CD4-positive, CD25-positive, alpha-beta regulatory T cell (primary cell): ENCODE measurements around the gene IL23R. TPM values are rescaled to one million over a fixed set of nuclear protein-coding genes. Genes with fewer than 3 reads are reported as not detected.

Experiments
- ATAC-seq, 2 donors: fragments of 150-1000 bp; cut with Tn5 transposase; one replicate each; pipeline ENCODE4 v1.10.0; 2021; ENCODE audit warnings: low read depth in 2 of 2, moderate number of reproducible peaks in 2 of 2, moderate library complexity in 1 of 2
- DNase-seq, 3 donors: peaks; one replicate each; pipeline versions ENCODE4 v3.0.0 to v3.0.0-alpha.2; 2012 to 2022; ENCODE audit warnings: mixed read lengths in 1 of 3
- H3K27ac ChIP-seq: one replicate; pipeline ENCODE4 v1.7.0; 2013; ENCODE audit warnings: mild to moderate bottlenecking, low read length; ENCODE audit not compliant: insufficient read depth, poor library complexity, severe bottlenecking
- H3K27me3 ChIP-seq: one replicate; pipeline ENCODE4 v1.7.0; 2013; ENCODE audit warnings: low read length; ENCODE audit not compliant: control insufficient read depth, insufficient read depth
- H3K36me3 ChIP-seq: one replicate; pipeline ENCODE4 v1.7.0; 2013; ENCODE audit warnings: mild to moderate bottlenecking, low read length, moderate library complexity; ENCODE audit not compliant: control insufficient read depth, insufficient read depth
- H3K4me1 ChIP-seq: 2 replicates; pipeline ENCODE4 v1.7.0; 2013; ENCODE audit warnings: mild to moderate bottlenecking, low read length; ENCODE audit not compliant: insufficient read depth, control insufficient read depth, poor library complexity, severe bottlenecking
- H3K4me3 ChIP-seq: one replicate; pipeline ENCODE4 v1.7.0; 2013; ENCODE audit warnings: low read depth, mild to moderate bottlenecking, low read length, moderate library complexity
- H3K9me3 ChIP-seq, 2 experiments: 1 replicate in 1 of 2; 2 replicates in 1 of 2; pipeline ENCODE4 v1.7.0; 2013; ENCODE audit warnings: low read length in 2 of 2, mild to moderate bottlenecking in 1 of 2, moderate library complexity in 1 of 2; ENCODE audit not compliant: control insufficient read depth in 2 of 2
- H3K27ac Mint-ChIP-seq, 3 donors: one replicate each; pipeline ENCODE4 v1.8.0; 2020 to 2022; ENCODE audit warnings: mild to moderate bottlenecking in 3 of 3, mixed read lengths in 3 of 3, moderate library complexity in 2 of 3
- H3K27me3 Mint-ChIP-seq: one replicate; pipeline ENCODE4 v1.8.0; 2022; ENCODE audit warnings: mild to moderate bottlenecking, mixed read lengths
- H3K36me3 Mint-ChIP-seq: one replicate; pipeline ENCODE4 v1.8.0; 2020; ENCODE audit warnings: mixed read lengths
- H3K4me1 Mint-ChIP-seq, 4 donors: one replicate each; pipeline ENCODE4 v1.8.0; 2020 to 2022; ENCODE audit warnings: mixed read lengths in 4 of 4, mild to moderate bottlenecking in 1 of 4
- H3K4me3 Mint-ChIP-seq, 4 donors: one replicate each; pipeline ENCODE4 v1.8.0; 2020 to 2022; ENCODE audit warnings: mild to moderate bottlenecking in 4 of 4, mixed read lengths in 4 of 4, moderate library complexity in 3 of 4
- H3K9me3 Mint-ChIP-seq, 7 donors: one replicate each; pipeline ENCODE4 v1.8.0; 2020 to 2022; ENCODE audit warnings: mixed read lengths in 7 of 7, mild to moderate bottlenecking in 3 of 7, moderate library complexity in 2 of 7
- polyA plus RNA-seq, 4 donors: library from polyadenylated mRNA; unstranded; fragments of 300-500 nt; fragmentation: Illumina TruSeq; gene quantifications; one replicate each; pipeline ENCODE4 v1.2.3, GENCODE V29; 2021
- total RNA-seq: library from RNA; stranded (reverse); gene quantifications from one replicate; pipeline ENCODE4 v1.2.3, GENCODE V29; 2022

IL23R gene
- total and polyA plus RNA-seq, 5 donors from 2014 or later = 0.20 to 0.35 (median 0.30) TPM; not detected in 2

DNA sequence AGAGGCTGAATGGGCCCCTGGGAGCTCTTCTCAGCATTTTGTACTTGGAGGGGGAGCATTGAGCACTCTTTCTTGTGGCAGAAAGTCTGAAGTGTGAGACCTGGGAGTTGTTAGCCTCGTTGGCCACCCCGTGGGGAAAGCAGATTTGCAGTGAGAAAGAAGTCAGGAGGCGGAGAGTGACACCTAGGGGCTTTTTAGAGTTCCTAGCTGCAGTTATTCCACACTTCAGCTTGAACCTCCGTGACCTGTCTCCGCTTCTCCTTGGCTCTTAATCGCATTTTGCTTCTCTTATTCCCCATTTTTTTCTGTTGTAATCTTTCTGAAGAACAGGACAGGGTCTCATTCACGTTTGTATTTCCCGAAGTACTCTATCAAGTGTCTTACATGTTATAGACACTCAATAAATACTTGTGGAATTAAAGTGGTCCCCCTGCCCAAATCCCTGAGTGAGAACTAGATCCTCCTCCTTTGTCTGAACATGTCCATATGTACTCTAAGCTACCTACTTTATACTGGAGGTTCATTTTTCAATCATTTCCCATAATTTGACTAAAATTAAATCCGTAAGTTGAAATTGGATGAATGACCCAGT lies 17.0 kb upstream of the IL23R start:
- Mint-ChIP-seq H3K36me3 (no peaks in the 10 kb centered on the region), H3K4me1 (peaks cover 9 to 30% (median 23%) of the 10 kb centered on the region in 4 donors), H3K4me3 (no peak overlapping the region), H3K9me3 (peaks cover 0 to 2% (median 0%) of the 10 kb centered on the region in 7 donors), H3K27ac (peak overlapping the region in 2 of 3 donors; percentile 18 to 57), H3K27me3 (no peaks in the 10 kb centered on the region)
- ATAC-seq (peak; percentile 80 to 83), DNase-seq (peak; percentile 16 to 81 (median 65))
- H3K36me3 ChIP-seq = no peaks in the 10 kb centered on the region
- peaks cover 8% of the 10 kb centered on the region for H3K4me1 ChIP-seq
- H3K27me3 ChIP-seq = no peaks in the 10 kb centered on the region
- H3K27ac ChIP-seq = no peak overlapping the region
- H3K9me3 ChIP-seq = no peaks in the 10 kb centered on the region
- H3K4me3 ChIP-seq = no peak overlapping the region

DNA sequence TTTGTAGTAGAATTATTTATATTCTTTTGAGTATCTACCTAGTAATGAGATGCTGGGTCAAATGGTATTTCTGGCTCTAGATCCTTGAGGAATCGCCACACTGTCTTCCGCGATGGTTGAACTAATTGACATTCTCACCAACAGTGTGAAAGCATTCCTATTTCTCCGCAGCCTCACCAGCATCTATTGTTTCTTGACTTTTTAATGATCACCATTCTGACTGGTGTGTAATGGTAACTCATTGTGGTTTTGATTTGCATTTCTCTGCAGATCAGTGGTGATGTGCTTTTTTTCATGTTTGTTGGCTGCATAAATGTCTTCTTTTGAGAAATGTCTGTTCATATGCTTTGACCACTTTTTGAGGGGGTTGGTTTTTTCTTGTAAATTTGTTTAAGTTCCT lies 15.3 kb upstream of the IL23R start:
- Mint-ChIP-seq H3K9me3 (peaks cover 0 to 2% (median 0%) of the 10 kb centered on the region in 7 donors), H3K4me3 (no peak overlapping the region), H3K36me3 (no peaks in the 10 kb centered on the region), H3K4me1 (peaks cover 7 to 22% (median 13%) of the 10 kb centered on the region in 4 donors), H3K27ac (no peak overlapping the region), H3K27me3 (no peaks in the 10 kb centered on the region)
- Histone ChIP-seq H3K27ac (no peak overlapping the region), H3K36me3 (no peaks in the 10 kb centered on the region), H3K4me1 (peaks cover 8% of the 10 kb centered on the region), H3K4me3 (no peak overlapping the region), H3K27me3 (no peaks in the 10 kb centered on the region), H3K9me3 (no peaks in the 10 kb centered on the region)
- no peak for ATAC-seq
- DNase-seq = no peak

DNA sequence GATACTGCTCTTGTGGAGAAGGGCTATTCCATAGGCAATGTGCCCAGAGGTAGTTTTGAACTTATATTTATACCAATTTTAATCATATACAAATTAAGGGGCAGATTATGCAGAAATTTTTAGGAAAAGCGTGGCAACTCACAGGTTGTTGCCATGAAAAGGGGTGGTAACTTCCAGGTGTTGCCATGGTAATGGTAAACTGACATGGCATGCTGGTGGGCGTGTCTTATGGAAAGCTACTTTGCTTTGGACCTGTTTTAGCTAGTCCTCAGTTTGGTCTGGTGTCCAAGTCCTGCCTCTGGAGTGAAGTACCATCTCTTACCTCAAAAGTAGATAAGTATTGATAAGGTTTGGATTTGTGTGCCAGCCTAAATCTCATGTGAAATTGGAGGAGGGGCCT lies 7.9 kb upstream of the IL23R start:
- H3K4me3 ChIP-seq = no peak overlapping the region
- no peaks in the 10 kb centered on the region for H3K27me3 Mint-ChIP-seq
- peaks cover 7 to 11% (median 7%) of the 10 kb centered on the region in 4 donors for H3K4me1 Mint-ChIP-seq
- no peaks in the 10 kb centered on the region for H3K9me3 ChIP-seq
- no peaks in the 10 kb centered on the region for H3K36me3 Mint-ChIP-seq
- no peaks in the 10 kb centered on the region for H3K27me3 ChIP-seq
- H3K36me3 ChIP-seq = no peaks in the 10 kb centered on the region
- no peak overlapping the region for H3K4me3 Mint-ChIP-seq
- H3K27ac ChIP-seq = no peak overlapping the region
- no peak overlapping the region for H3K27ac Mint-ChIP-seq
- no peak for DNase-seq
- no peaks in the 10 kb centered on the region for H3K9me3 Mint-ChIP-seq
- H3K4me1 ChIP-seq = peaks cover 4% of the 10 kb centered on the region
- ATAC-seq = no peak

DNA sequence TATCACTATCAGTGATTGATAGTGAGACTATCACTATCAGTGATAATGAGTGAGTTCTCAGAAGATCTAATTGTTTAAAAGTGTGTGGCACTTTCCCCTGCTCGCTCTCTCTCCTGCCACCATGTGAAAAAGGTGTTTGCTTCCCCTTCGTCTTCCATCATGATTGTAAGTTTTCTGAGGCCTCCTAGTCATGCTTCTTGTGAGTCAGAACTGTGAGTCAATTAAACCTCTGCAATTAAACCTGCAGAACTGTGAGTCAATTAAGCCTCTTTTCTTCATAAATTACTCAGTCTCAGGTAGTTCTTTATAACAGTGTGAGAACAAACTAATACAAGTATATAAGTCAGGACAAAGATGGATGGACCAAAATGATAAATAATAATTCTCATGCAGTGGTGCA lies 7.0 kb upstream of the IL23R start:
- Mint-ChIP-seq H3K4me1 (peaks cover 11 to 13% (median 12%) of the 10 kb centered on the region in 4 donors), H3K27me3 (no peaks in the 10 kb centered on the region), H3K27ac (no peak overlapping the region), H3K4me3 (no peak overlapping the region), H3K36me3 (no peaks in the 10 kb centered on the region), H3K9me3 (no peaks in the 10 kb centered on the region)
- no peak for ATAC-seq
- H3K4me3 ChIP-seq = no peak overlapping the region
- H3K27ac ChIP-seq = no peak overlapping the region
- H3K27me3 ChIP-seq = no peaks in the 10 kb centered on the region
- no peaks in the 10 kb centered on the region for H3K9me3 ChIP-seq
- H3K36me3 ChIP-seq = no peaks in the 10 kb centered on the region
- H3K4me1 ChIP-seq = peaks cover 4% of the 10 kb centered on the region
- no peak for DNase-seq

DNA sequence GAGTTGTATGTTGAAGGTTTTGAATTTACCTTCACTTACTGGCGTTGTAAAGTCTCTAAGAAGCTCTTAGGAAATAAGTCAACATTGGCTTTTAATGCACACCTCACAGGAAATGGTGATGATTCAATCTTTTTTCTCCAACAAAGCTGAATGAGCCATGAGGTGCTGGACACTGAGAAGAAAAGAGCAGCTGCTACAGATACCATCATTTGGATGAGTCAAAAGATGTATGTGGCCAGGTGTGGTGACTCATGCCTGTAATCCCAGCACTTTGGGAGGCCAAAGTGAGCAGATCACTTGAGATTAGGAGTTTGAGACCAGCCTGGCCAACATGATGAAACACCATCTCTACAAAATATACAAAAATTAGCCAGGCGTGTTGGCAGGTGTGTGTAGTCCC lies 3.3 kb upstream of the IL23R start:
- H3K27ac Mint-ChIP-seq = peak overlapping the region in 2 of 3 donors; percentile 38 to 39
- Histone ChIP-seq H3K4me1 (peaks cover 4% of the 10 kb centered on the region), H3K9me3 (no peaks in the 10 kb centered on the region), H3K27ac (no peak overlapping the region), H3K36me3 (no peaks in the 10 kb centered on the region), H3K27me3 (no peaks in the 10 kb centered on the region), H3K4me3 (no peak overlapping the region)
- H3K9me3 Mint-ChIP-seq = peaks cover 0 to 5% (median 0%) of the 10 kb centered on the region in 7 donors
- H3K27me3 Mint-ChIP-seq = no peaks in the 10 kb centered on the region
- no peaks in the 10 kb centered on the region for H3K36me3 Mint-ChIP-seq
- DNase-seq (peak in 1 of 3 donors; percentile 63), ATAC-seq (peak; percentile 58 to 65)
- no peak overlapping the region for H3K4me3 Mint-ChIP-seq
- peaks cover 16 to 29% (median 17%) of the 10 kb centered on the region in 4 donors for H3K4me1 Mint-ChIP-seq

DNA sequence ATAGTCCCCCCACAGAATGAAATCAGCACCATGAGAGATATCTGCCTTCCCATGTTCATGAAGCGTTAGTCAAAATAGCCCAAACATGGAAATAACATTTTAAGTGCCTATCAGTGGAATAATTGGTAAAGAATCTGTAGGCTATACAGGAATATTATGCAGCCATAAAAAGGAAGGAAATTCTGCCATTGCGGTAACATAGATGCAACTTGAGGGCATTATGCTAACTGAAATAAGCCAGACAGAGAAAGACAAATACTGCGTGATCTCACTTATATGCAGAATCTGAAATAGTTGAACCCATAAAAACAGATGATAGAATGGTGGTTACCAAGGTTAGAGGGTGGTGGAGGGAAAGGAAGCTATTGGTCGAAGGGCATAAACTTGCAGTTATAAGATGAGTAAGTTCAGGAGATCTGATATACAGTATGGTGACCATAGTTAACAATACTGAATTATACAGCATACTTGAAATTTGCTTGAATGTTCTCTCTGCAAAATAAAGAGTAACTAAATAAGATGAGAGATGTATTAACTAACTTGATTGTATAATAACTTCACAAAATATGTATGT lies 699 bp upstream of the IL23R start:
- Histone ChIP-seq H3K4me1 (peaks cover 13% of the 10 kb centered on the region), H3K4me3 (no peak overlapping the region), H3K36me3 (no peaks in the 10 kb centered on the region), H3K27ac (no peak overlapping the region), H3K9me3 (no peaks in the 10 kb centered on the region), H3K27me3 (no peaks in the 10 kb centered on the region)
- DNase-seq (no peak), ATAC-seq (no peak)
- Mint-ChIP-seq H3K27me3 (no peaks in the 10 kb centered on the region), H3K4me3 (no peak overlapping the region), H3K9me3 (peaks cover 0 to 5% (median 0%) of the 10 kb centered on the region in 7 donors), H3K4me1 (peaks cover 15 to 43% (median 21%) of the 10 kb centered on the region in 4 donors), H3K27ac (no peak overlapping the region), H3K36me3 (no peaks in the 10 kb centered on the region)

DNA sequence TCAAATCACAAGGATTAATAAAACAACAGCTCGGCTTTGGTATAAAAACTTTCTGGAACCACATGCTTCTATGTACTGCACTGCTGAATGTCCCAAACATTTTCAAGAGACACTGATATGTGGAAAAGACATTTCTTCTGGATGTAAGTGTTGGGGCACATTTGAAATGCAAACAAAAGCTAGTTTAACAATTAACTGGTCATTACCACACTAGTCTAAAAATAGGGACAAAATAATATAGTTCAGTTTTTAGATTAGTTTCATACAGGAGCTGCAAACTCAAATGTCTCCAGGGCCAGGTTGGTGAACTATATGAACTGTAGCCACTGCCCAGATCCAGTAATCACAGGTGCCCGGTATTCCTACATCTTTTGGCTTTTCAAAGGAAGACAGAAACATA lies 3.2 kb downstream of the IL23R start:
- Histone ChIP-seq H3K4me1 (peaks cover 25% of the 10 kb centered on the region), H3K36me3 (no peaks in the 10 kb centered on the region), H3K4me3 (no peak overlapping the region), H3K27me3 (no peaks in the 10 kb centered on the region), H3K27ac (no peak overlapping the region), H3K9me3 (no peaks in the 10 kb centered on the region)
- DNase-seq (no peak), ATAC-seq (no peak)
- no peaks in the 10 kb centered on the region for H3K36me3 Mint-ChIP-seq
- no peak overlapping the region for H3K4me3 Mint-ChIP-seq
- H3K27ac Mint-ChIP-seq = no peak overlapping the region
- peaks cover 26 to 59% (median 30%) of the 10 kb centered on the region in 4 donors for H3K4me1 Mint-ChIP-seq
- peaks cover 0 to 5% (median 0%) of the 10 kb centered on the region in 7 donors for H3K9me3 Mint-ChIP-seq
- no peaks in the 10 kb centered on the region for H3K27me3 Mint-ChIP-seq

DNA sequence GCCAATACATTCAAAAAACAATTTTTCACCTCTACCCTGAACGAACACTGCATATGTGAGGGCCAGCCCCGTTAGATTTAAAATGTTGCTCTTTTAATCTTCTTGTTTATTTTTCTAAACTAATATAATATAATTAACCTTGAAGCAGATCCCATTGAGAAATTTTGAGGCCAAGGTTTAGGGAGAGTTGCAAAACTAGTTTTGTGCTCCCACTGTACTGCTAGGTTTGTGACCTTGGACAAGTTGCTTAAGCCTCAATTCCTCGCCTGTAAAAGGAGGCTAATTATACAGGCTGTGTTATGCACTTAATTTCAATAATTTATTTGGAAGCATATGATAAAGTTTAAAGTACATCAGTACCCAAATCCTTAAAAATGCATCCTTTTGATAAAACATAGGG lies 3.7 kb downstream of the IL23R start:
- Histone ChIP-seq H3K36me3 (no peaks in the 10 kb centered on the region), H3K27ac (no peak overlapping the region), H3K9me3 (no peaks in the 10 kb centered on the region), H3K4me1 (peaks cover 25% of the 10 kb centered on the region), H3K27me3 (no peaks in the 10 kb centered on the region), H3K4me3 (no peak overlapping the region)
- Mint-ChIP-seq H3K4me1 (peaks cover 22 to 55% (median 30%) of the 10 kb centered on the region in 4 donors), H3K27ac (no peak overlapping the region), H3K4me3 (no peak overlapping the region), H3K27me3 (no peaks in the 10 kb centered on the region), H3K36me3 (no peaks in the 10 kb centered on the region), H3K9me3 (peaks cover 0 to 5% (median 0%) of the 10 kb centered on the region in 7 donors)
- ATAC-seq (no peak), DNase-seq (no peak)
